B cell (primary cell): Measurements from ENCODE around the gene CBX4. TPM values are rescaled to one million over a fixed set of nuclear protein-coding genes. Genes with fewer than 3 reads are reported as not detected.

Experiments used
- ATAC-seq: fragments of 200-7000 bp; cut with Tn5 transposase; one replicate; pipeline ENCODE4 v1.10.0; 2021; ENCODE audit warnings: low read depth, mild to moderate bottlenecking, moderate number of reproducible peaks, moderate library complexity
- CTCF ChIA-PET: fragments of 350-600 bp; sonication (Branson Sonifier 250); formaldehyde crosslinking; loops from one replicate; lab custom pipeline; 2021; ENCODE audit warnings: antibody characterized with exemption, inconsistent platforms; lab: Charles Lee
- POLR2A ChIA-PET: fragments of 350-600 bp; sonication (Branson Sonifier 250); formaldehyde crosslinking; loops from one replicate; lab custom pipeline; 2021; ENCODE audit warnings: antibody characterized with exemption; lab: Charles Lee
- DNase-seq: peaks from one replicate; pipeline ENCODE4 v3.0.0; 2013
- H2AFZ ChIP-seq: 2 replicates; pipeline ENCODE4 v1.6.1; 2012; ENCODE audit warnings: mild to moderate bottlenecking, low read depth, low read length; ENCODE audit not compliant: insufficient read depth, poor library complexity, severe bottlenecking
- H3K27ac ChIP-seq, 2 donors: 1 replicate in 1 of 2; 2 replicates in 1 of 2; pipeline ENCODE4 v1.5.1; 2012 to 2013; ENCODE audit warnings: low read length in 2 of 2, mild to moderate bottlenecking in 2 of 2, moderate library complexity in 1 of 2
- H3K27me3 ChIP-seq, 4 experiments: fragments of 200-600 bp in 1 of 4; sonication (generic) in 1 of 4; replicated peaks in 1 of 4; 1 replicate in 2 of 4; 2 replicates in 2 of 4; pipeline versions ENCODE4 v1.6.1 to v1.7.0; 2013 to 2016; ENCODE audit warnings: low read length in 3 of 4, mild to moderate bottlenecking in 2 of 4, mixed read lengths in 1 of 4, moderate library complexity in 1 of 4; ENCODE audit not compliant: insufficient read depth in 4 of 4, control insufficient read depth in 3 of 4; ENCODE audit errors: control extremely low read depth in 1 of 4
- H3K36me3 ChIP-seq, 2 experiments: replicated peaks in 1 of 2; 1 replicate in 1 of 2; 2 replicates in 1 of 2; pipeline versions ENCODE4 v1.6.1 to v1.7.1; 2013; ENCODE audit warnings: low read length in 1 of 2; ENCODE audit not compliant: insufficient read depth in 2 of 2, control insufficient read depth in 1 of 2; ENCODE audit errors: control extremely low read depth in 1 of 2, extremely low read depth in 1 of 2
- H3K4me1 ChIP-seq, 2 donors: fragments of 200-600 bp in 1 of 2; sonication (generic) in 1 of 2; 1 replicate in 1 of 2; 2 replicates in 1 of 2; pipeline versions ENCODE4 v1.5.1 to v1.6.1; 2013 to 2017; ENCODE audit warnings: low read length in 2 of 2; ENCODE audit not compliant: control insufficient read depth in 2 of 2, insufficient read depth in 2 of 2
- H3K4me2 ChIP-seq: replicated peaks from 2 replicates; pipeline ENCODE3; 2012; ENCODE audit warnings: mild to moderate bottlenecking, low read depth, low read length; ENCODE audit not compliant: poor library complexity, severe bottlenecking
- H3K4me3 ChIP-seq, 5 experiments: fragments of 200-600 bp in 1 of 5; sonication (generic) in 1 of 5; 1 replicate in 3 of 5; 2 replicates in 2 of 5; pipeline versions ENCODE4 v1.5.1 to v1.7.0; 2011 to 2016; ENCODE audit warnings: low read length in 4 of 5, mild to moderate bottlenecking in 4 of 5, low read depth in 2 of 5, control low read depth in 1 of 5, moderate library complexity in 1 of 5; ENCODE audit not compliant: insufficient read depth in 1 of 5; ENCODE audit errors: control extremely low read depth in 1 of 5, extremely low read depth in 1 of 5
- H3K79me2 ChIP-seq: fragments of 200-600 bp; sonication (generic); one replicate; pipeline ENCODE4 v1.6.0; 2016; ENCODE audit warnings: low read length; ENCODE audit not compliant: control insufficient read depth, insufficient read depth
- H3K9ac ChIP-seq: fragments of 200-600 bp; sonication (generic); 2 replicates; pipeline ENCODE4 v1.6.1; 2017; ENCODE audit warnings: mild to moderate bottlenecking, low read length, moderate library complexity
- H3K9me3 ChIP-seq, 3 donors: one replicate each; pipeline versions ENCODE4 v1.6.1 to v1.7.1; 2013; ENCODE audit warnings: low read length in 2 of 3; ENCODE audit not compliant: control insufficient read depth in 2 of 3, insufficient read depth in 1 of 3; ENCODE audit errors: control extremely low read depth in 1 of 3
- H4K20me1 ChIP-seq: 2 replicates; pipeline ENCODE4 v1.6.0; 2012; ENCODE audit warnings: mild to moderate bottlenecking, low read length; ENCODE audit not compliant: insufficient read depth, control insufficient read depth, poor library complexity, severe bottlenecking
- H3K27ac Mint-ChIP-seq: one replicate; pipeline ENCODE4 v1.8.0; 2021; ENCODE audit warnings: mixed read lengths
- H3K27me3 Mint-ChIP-seq: one replicate; pipeline ENCODE4 v1.8.0; 2021; ENCODE audit warnings: mixed read lengths
- H3K4me1 Mint-ChIP-seq: one replicate; pipeline ENCODE4 v1.8.0; 2021; ENCODE audit warnings: mixed read lengths
- H3K4me3 Mint-ChIP-seq: one replicate; pipeline ENCODE4 v1.8.0; 2021; ENCODE audit warnings: mixed read lengths
- H3K9me3 Mint-ChIP-seq: one replicate; pipeline ENCODE4 v1.8.0; 2022; ENCODE audit warnings: mixed read lengths; ENCODE audit not compliant: insufficient read depth
- CTCF ChIP-seq: fragments of 200-600 bp; IDR thresholded peaks from one replicate; pipeline ENCODE4 v1.8.0; 2022; ENCODE audit warnings: antibody characterized with exemption, mild to moderate bottlenecking
- EZH2 ChIP-seq: IDR thresholded peaks from 2 replicates; pipeline ENCODE4 v1.6.1; 2012; ENCODE audit warnings: borderline replicate concordance, low read depth, mild to moderate bottlenecking, moderate library complexity, low read length; ENCODE audit not compliant: insufficient read depth, poor library complexity, severe bottlenecking
- WGBS: methylation state at CpG from one replicate; pipeline ENCODE4 v1.1.5; 2013; ENCODE audit warnings: missing lambda C conversion rate; ENCODE audit not compliant: insufficient coverage; 5-methylcytosine and 5-hydroxymethylcytosine counted together
- intact Hi-C: fragments of 100-400 bp; cut with micrococcal nuclease; formaldehyde crosslinking; loops from one replicate; pipeline ENCODE4 v1.10.0; 2022
- polyA plus RNA-seq: library from polyadenylated mRNA; depleted of rRNA; stranded (reverse); fragments of >200 nt; gene quantifications from 2 replicates; pipeline ENCODE4 v1.2.3, GENCODE V29; 2012
- total RNA-seq, 2 donors: library from RNA; stranded (reverse); fragments of 120-200 nt in 1 of 2; gene quantifications; 1 replicate in 1 of 2; 2 replicates in 1 of 2; pipeline versions ENCODE4 v1.2.3 to v1.2.4, GENCODE V29; 2013 to 2022

CBX4 gene
- total and polyA plus RNA-seq, 2 donors (not counting 1 experiment from before 2014, with no cell fraction given): 81.9 to 115 TPM

DNA sequence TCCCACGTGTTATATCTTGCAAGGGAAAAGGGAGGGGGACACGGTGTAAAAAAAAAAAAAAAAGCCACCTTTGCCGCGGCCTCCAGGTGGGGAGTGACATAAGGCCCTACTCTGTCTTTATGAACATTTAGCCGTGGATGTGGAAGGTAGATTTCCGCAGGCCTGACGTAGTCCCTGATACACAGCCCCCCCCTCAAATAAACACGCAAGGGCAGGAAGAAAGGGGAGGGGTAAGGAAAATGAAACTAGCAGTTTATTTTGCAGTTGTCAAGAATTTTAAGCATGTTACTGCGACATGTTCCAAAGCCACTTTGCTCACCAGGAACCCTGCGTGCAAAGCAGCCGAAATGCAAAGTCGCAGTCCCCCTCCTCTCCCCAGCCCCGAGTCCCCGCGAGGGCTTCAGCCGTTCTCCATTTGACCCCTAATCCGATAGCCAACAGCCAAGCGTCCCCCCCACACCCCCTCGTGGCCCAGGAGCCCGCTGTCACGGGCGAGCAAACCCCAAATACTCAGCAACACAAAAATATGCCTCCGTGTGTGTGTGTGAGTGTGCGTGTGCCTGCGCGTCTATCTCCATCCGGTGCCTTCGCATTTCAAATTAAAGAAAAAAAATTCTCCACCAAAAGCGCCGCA is 1.2 kb downstream of the CBX4 start:
- Mint-ChIP-seq H3K4me1 (peaks cover 53% of the 10 kb centered on the region), H3K4me3 (peak overlapping the region; percentile 98), H3K9me3 (no peaks in the 10 kb centered on the region), H3K27me3 (peaks cover 12% of the 10 kb centered on the region), H3K27ac (peak overlapping the region; percentile 98)
- intact Hi-C loops: loop anchor here (1.0 to 10.0 kb wide), 6 partner anchors 33 to 1703 kb away; partner anchors contain the start of genes CBX8, ENPP7 and TMC8
- Histone ChIP-seq H3K9me3 (peaks cover 0 to 37% (median 0%) of the 10 kb centered on the region in 3 donors), H2AFZ (peak overlapping the region; percentile 51), H3K79me2 (peaks cover 44% of the 10 kb centered on the region), H3K4me1 (peaks cover 55 to 75% of the 10 kb centered on the region in 2 donors), H3K36me3 (peaks cover 0 to 32% of the 10 kb centered on the region in 2 experiments), H4K20me1 (peaks cover 90% of the 10 kb centered on the region), H3K27me3 (peaks cover 0 to 34% (median 24%) of the 10 kb centered on the region in 4 experiments), H3K4me3 (peak overlapping the region; percentile 63 to 99 (median 94)), H3K9ac (peak overlapping the region; percentile 85), H3K27ac (peak overlapping the region; percentile 66 to 67), H3K4me2 (peak overlapping the region; percentile 94)
- whole genome bisulfite sequencing: 3% methylated on average over 10 of the region's 30 CpGs
- ChIA-PET POLR2A (interaction anchor here (0.6 to 6.9 kb wide), 11 partner anchors 19 to 1671 kb away, joined by 3 to 45 read pairs (median 4); partner anchors contain the start of gene CBX8), CTCF (interaction anchor here (0.8 to 3.4 kb wide), 7 partner anchors 20 to 133 kb away, joined by 3 to 21 read pairs (median 4); no protein-coding TSS in a partner anchor)
- TF ChIP-seq CTCF: no peak
- no peak for TF ChIP-seq EZH2
- ATAC-seq (no peak), DNase-seq (peak; percentile 81)
